Cardiac fibroblast (primary cell): ENCODE results near the gene HAPLN3.
A peak's percentile ranks its signal among the peaks of the same experiment; 100 is the strongest.

Experiments
- DNase-seq, 2 donors: peaks; one replicate each; pipeline versions ENCODE4 v3.0.0 to v3.0.0-alpha.2; 2010; ENCODE audit warnings: low read depth in 2 of 2
- H3K4me3 ChIP-seq, 2 donors: replicated peaks in 1 of 2; 1 replicate in 1 of 2; 2 replicates in 1 of 2; pipeline ENCODE4 v1.5.1; 2011; ENCODE audit warnings: low read depth in 2 of 2, low read length in 2 of 2, mild to moderate bottlenecking in 2 of 2, moderate library complexity in 1 of 2
- CTCF ChIP-seq: IDR thresholded peaks from one replicate; pipeline ENCODE4 v1.5.1; 2011; ENCODE audit warnings: low read depth, mild to moderate bottlenecking, low read length, inconsistent platforms

Gene HAPLN3

GRCh38 chr15:88882785-88883184, 12.6 kb downstream of the HAPLN3 start:
- H3K4me3 ChIP-seq = no peak overlapping the region
- DNase-seq = peak; percentile 56 to 61
- no peak for TF ChIP-seq CTCF

GRCh38 chr15:88881775-88882174, 13.6 kb downstream of the HAPLN3 start:
- peak in 1 of 2 donors; percentile 21 for DNase-seq
- TF ChIP-seq CTCF = no peak
- H3K4me3 ChIP-seq = no peak overlapping the region

DNA sequence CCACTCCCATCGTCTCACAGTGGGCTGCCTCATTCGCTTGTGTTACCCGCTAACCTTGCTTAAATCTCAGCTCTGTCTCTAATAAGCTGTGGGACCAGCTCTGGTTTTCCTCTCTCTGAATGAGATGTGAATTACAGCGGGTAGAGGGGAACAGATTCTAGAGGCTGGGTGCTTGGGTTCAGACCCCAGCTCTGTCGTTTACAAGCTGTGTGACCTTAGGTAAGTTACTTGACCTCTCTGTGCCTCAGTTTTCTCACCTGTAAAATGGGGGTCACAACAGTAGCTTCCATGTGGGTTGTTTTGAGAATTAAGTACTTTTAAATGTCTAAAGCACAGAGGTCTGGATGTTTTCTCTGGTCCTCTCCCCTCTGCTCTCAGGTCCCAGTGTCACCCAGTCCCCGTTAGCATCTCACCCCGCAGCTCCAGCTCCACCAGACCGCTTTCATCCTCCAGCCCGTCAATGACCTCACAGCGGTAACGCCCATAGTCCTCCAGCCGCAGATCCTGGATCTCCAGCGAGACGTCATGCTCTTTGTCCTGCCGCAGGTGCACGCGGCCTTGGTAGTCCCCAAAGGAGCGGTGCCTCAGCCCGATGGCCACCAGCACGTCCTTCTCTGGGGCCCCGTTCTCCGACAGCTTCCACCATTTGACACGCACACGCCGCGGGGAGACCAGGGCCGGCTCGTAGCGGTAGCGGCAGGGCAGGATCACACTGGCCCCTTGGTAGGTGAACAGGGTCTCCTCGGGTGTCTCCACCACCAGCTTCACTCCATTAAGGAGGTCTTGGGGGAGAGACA, 14.2 kb downstream of the HAPLN3 start:
- no peak for TF ChIP-seq CTCF

GRCh38 chr15:88878720-88879184, 16.6 kb downstream of the HAPLN3 start:
- peak; percentile 58 to 60 for DNase-seq
- no peak overlapping the region for H3K4me3 ChIP-seq

More for the DNA sequence above, 14.2 kb downstream of the HAPLN3 start:
- H3K4me3 ChIP-seq = no peak overlapping the region
- DNase-seq = no peak

GRCh38 chr15:88877906-88878305, 17.4 kb downstream of the HAPLN3 start:
- DNase-seq = no peak
- no peak for TF ChIP-seq CTCF
- H3K4me3 ChIP-seq = no peak overlapping the region

More at GRCh38 chr15:88878720-88879184, 16.6 kb downstream of the HAPLN3 start:
- TF ChIP-seq CTCF = peak; percentile 87

DNA sequence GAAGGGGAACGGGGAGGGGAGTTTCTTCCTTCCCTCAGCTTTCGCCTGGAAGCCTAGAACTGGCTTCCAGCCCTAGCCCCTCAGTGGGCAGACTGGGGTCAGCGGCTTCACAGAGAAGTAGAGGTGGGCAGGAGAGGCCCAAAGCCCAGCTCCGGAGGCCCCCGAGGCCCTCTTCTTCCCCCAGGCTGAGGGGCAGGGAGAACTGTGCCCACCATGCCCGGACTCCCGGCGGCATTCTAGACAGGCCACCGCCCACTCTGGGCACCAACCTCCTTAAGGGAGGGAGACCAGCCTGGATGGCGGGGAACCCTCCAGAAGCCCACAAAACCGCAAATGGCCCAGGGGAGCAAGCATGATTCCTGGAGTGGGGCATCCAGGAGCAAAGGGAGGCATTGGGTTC, 17.9 kb downstream of the HAPLN3 start:
- no peak overlapping the region for H3K4me3 ChIP-seq
- no peak for TF ChIP-seq CTCF
- no peak for DNase-seq

DNA sequence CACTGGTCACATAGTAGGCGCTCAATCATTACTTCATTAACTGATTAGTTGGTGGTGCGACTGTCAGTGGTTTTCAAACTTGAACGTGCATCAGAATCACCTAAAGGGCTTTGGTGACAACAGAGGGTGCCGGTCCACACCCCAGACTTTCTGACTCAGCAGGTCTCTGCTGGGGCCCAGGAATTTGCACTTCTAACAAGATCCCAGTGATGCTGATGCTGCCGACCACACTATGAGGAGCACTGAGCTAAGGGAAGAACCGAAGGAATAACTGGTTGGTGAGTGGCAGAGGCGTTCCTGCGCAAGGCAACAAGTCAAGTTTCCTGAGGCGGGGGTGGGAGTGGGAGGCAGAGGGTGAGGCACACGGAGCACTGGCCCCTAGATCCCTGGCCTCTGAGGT, 18.8 kb downstream of the HAPLN3 start:
- no peak for DNase-seq
- no peak overlapping the region for H3K4me3 ChIP-seq
- no peak for TF ChIP-seq CTCF
